GM12872 (cell line): ENCODE data around the gene BTBD17.

Experiments used
- TF ChIP-seq, protein P1 (sequence below): IDR thresholded peaks from 3 replicates; pipeline ENCODE4 v1.5.1; 2011; ENCODE audit warnings: low read depth, mild to moderate bottlenecking, low read length, moderate library complexity; ENCODE audit not compliant: insufficient read depth

The BTBD17 gene

DNA sequence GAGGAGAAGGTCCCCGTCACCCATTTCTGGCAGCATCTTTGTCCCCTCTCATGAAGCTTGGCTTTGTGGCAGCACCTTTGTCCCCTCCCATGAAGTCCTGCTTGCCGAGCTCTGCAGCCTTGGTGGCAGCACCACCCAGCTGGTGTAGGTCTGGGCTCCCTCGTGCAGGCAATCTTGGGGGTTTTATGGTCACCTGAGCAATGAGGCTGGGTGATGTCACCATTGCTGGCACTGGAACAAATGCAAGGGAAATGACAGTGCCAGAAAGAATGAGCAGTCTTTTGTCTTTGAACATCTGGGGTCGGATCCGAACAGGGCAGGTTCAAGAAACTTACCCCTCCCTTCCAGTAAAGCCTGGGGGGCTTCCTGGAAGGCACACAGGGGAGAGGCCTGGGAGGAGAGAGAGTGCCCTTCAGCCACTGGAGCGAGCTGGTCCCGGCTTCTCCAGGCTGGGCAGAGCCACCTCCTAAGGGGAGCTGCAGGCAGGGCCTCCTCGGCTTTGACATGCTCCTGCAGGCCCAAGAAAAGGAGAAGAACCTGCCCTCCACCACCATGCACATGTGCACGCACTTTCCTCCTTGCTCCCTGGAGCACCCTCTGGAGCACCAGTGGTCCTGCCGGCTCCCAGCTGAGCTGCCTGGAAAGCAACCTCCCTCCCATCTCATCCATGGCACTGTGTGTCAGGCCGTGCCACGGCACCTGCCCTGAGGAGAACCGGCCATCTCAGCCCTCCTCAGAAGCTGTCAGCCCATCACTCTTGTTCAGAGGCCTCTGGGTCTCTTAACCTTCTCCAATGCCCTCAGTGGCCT is 16.0 kb downstream of the BTBD17 start:
- TF ChIP-seq, protein P1, sequence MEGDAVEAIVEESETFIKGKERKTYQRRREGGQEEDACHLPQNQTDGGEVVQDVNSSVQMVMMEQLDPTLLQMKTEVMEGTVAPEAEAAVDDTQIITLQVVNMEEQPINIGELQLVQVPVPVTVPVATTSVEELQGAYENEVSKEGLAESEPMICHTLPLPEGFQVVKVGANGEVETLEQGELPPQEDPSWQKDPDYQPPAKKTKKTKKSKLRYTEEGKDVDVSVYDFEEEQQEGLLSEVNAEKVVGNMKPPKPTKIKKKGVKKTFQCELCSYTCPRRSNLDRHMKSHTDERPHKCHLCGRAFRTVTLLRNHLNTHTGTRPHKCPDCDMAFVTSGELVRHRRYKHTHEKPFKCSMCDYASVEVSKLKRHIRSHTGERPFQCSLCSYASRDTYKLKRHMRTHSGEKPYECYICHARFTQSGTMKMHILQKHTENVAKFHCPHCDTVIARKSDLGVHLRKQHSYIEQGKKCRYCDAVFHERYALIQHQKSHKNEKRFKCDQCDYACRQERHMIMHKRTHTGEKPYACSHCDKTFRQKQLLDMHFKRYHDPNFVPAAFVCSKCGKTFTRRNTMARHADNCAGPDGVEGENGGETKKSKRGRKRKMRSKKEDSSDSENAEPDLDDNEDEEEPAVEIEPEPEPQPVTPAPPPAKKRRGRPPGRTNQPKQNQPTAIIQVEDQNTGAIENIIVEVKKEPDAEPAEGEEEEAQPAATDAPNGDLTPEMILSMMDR = no peak

DNA sequence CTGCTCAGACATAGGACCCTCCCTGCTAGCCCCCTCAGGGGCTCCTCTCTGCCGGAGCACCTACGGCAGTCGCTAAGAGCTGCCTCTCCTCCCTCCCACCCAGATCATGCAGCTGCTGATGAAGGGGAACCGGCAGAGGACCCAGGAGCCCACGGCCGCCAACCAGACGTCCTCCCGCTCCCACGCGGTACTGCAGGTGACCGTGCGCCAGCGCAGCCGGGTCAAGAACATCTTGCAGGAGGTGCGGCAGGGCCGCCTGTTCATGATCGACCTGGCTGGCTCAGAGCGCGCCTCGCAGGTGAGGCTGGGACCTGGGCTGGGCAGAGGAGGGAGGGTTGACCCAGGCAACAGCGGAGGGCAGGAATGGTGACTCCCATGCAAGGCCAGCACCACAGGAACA is 17.0 kb downstream of the BTBD17 start:
- TF ChIP-seq, protein P1 = no peak

DNA sequence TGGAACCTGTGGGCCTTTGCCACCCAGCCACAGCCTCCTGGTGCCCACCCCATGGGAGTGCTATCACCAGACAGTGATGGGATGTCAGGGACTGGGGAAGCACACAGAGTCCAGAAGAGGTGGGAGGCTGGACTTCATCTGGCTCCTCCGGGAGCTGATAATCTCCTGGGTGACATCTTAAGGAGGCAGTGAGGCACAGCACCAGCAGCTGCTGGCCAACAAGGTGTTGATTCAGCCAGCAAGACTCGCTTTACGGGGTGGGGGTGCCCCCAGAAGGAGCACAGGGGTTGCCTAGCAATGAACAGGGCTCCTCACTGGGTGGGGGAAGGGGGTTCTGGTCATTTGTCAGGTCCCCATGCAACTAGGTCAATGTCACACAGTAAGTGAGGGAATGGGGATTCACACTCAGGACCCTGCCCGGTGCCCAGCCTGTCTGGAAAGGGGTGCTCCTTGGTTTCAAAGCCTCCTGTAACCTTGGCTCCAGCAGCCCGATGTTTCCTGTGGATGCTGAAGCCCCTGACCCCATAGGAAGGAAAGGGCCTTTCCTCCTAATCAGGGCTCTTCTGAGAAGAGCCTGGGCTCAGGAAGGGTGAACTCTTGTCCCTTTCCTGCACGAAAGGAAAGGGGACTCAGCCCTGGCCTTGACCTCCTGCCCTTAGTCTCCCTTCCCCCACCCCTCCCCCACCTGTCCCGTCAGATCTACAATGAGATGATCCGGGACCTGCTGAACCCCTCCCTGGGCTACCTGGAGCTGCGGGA is 18.0 kb downstream of the BTBD17 start:
- TF ChIP-seq, protein P1 = no peak

DNA sequence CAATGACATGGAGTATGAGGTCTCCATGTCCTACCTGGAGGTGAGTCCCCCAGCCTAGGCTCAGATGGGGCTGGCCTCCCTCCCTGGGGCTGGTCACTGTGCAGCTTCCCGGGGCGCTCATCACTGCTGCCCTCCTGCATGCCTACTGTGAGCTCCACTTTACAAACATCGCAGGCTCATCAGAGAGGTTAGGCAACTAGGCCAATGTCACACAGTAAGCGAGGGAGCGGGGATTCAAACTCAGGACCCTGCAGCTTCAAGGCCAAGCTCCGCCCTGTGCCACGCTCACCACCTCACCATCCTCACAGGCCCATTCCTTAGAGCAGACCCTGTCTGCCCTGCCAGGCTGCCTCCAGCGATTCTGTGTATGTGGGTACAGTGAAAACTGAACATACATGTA is 18.5 kb downstream of the BTBD17 start:
- TF ChIP-seq, protein P1 = no peak

DNA sequence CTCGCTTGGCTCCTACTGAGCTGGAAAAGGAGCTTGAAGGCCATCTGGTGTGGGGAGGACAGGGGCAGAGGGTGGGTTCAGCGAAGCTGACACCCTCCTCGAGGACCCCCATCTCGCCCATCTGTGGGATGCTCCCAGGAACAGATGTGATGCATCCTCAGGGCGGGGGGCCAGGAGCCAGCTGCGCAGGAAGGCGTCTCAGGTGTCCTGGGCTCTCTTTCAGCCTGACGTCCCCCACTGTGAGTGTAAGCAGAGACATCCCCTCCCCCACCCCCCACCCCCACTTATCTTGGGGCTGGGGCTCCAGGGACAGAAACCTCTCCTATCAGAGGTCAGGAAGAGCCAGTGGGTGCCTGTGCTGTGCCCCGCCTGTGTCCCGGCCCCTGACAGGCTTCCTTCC is 19.4 kb downstream of the BTBD17 start:
- TF ChIP-seq, protein P1 = no peak

DNA sequence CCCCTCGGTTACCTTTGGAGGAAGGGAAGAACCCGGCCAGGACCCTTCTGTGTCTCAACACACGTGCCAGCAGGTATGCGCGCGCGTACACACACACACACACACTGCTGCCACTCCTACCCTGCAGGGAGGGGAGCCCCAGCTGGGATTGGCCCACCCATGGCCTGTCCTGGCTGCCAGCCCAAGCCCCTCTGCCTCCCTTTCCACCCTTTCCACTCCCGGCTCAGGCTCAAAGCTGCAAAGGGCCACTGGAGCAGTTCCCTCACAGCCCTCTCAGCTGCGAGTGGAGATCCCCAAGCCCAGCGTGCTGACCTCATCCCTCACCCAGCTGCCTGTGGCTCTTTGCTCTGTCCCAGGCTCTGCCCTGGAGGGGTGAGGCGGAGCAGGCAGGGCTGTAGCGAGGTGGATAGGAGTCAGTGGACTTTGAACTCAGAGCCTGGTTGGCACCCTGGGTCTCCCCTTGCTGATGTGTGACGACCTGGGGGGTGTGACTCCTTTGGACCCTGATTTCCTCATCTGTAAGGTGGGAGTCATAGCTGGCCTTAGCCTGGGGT is 21.1 kb downstream of the BTBD17 start:
- TF ChIP-seq, protein P1 = no peak

DNA sequence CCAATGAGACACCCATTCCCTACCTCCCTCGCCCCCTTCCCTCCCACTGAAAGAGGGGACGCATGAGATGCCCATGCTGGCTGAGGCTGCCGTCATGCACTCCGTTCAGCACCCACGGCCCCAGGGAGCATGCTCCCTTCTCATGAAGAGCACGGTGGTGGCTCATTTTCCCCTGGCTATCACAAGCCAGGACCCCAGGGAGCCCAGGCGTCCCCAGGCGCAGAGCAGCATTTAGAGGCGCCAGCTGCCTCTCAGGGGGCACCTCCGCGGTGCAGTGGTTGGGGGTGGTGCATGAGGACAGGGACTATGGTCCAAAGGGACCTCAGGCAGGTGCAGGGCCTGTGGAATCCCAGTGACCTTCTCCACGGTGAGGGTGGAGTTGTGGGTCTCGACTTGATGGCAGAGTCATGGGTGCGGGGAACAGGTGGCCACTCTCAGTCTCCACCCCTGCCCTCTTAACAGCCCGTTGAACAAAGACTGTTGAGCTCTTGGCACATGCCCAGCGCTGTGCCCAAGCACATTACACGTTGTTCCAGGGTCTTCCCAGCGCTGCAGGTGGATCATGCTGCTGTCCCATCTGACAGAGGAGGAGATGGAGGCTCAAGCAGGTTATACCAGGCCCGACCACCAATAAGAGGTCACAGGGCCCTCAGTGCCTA is 22.0 kb downstream of the BTBD17 start:
- TF ChIP-seq, protein P1 = no peak
